GM19240 (cell line): ENCODE data around the gene PWWP2B.
A peak's percentile ranks its signal among the peaks of the same experiment; 100 is the strongest.

Experiments used
- DNase-seq: peaks from one replicate; pipeline ENCODE4 v3.0.0; 2011; ENCODE audit warnings: low spot score; ENCODE audit not compliant: insufficient read length

PWWP2B gene

GRCh38 chr10:132458071-132458585 is 61.1 kb downstream of the PWWP2B start:
- DNase-seq: no peak

DNA sequence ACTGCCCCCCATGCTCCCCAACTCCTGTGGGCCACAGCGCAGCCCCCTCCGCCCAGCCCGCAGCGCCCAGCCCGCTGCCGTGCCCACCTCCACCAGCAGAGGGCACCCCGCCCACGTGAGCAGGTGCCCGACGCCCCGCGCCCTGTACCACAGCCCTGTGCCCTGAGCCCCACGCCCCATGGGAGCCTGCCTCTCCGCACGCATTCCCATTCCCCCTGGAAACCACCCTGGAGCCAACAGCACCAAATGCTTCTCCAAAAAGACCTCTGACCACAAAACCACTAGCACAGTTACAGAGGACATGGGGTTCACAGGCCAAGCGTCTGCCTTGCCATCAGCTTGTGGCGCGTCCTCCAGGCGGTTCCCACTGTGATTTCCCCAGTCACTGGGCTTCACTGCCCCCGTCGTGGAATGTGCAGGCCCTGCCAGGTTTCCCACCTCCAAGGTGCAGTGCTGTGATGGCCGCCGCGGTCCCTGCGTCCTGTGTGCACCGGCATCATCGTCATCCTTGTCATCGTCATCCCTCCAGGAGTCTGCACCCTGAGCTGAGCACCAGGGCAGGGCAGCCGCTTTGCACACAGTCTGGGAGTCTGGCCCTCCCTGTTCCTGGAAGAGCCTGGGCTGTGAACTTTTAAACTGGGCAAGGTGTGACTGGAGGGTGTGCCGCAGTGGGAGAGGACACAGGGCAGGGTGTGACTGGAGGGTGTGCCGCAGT is 61.7 kb downstream of the PWWP2B start:
- DNase-seq: peak; percentile 62

DNA sequence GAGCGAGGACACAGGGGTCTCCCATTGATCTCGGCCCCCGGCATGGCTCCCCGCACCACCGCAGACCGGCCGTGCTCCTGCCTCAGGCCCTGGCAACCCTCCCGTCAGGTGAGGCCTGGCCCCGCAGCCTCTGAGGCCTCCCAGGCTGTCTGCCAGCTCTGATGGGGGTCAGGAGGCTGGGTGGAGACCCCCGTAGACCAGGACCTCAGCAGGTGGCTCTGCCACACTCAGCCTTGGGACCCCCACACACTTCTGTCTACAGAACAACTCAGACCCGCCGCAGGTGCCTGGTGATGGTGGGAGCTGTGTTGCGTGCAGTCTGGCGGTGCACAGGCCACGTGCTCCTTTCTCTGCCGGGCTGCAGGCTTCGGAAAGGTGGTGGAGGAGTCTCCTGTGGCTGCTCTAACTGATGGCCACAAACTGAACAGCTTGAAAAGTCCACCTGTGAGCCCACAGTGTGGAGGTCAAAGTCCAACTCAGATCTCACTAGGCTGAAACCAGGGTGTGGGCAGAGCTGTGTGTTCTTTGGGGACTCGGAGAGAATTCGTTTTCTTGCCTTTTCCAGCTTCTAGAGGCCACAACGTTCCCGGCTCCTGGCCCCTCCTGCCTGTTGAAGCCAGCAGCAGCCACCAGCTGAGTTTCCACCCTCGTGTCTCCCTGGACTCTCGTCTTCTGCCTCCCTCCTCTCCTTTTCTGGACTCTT is 62.5 kb downstream of the PWWP2B start:
- no peak for DNase-seq

- DNase-seq: no peak
Measured at GRCh38 chr10:132460071-132460470, 63.1 kb downstream of the PWWP2B start.

DNA sequence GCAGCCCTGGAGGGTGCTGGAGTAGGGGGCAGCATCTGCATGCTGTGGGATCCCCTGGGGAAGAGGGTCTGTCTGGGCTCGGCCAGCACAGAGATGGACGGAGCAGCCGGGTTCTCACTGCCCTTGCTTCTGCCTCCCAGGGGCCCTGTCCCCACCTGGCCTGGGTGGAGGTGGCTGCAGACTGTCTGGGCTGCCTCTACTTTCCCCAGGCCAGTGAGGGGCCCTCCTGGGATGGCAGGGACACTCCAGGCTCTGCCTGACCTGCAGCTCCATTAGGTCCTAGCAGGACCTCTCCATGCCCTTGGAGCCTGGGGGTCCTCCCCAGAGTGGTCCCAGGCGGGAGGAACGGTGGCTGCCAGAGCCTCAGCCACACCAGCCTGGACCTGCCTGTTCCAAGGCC is 63.7 kb downstream of the PWWP2B start:
- DNase-seq: no peak

DNA sequence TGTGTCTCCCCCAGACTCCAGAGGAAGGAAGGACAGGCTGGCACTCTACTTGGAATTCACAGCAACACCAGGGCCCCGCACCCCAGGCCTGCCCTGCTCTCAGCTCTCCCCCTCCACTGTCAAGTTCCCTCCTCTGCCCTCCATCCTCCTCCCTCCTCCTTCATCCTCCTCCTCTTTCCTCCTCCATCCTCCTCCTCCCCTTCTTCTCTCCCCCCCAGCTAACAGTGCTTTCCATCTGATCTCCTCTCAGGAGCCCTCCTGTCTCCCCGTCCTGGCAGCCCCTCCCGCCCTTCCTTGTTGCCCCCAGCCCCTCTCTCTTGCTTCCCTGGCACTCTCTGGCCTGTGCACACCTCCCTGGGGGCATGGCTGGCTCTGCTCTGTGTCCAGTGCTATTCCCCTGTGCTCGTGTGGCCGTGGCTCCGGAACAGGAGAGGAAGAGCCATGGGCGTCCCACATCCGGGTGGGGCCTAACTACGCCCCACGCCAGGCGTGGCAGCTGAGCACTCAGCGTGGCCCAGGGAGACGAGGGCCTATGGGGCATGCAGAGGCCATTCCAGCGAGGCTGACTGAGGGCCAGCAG is 64.2 kb downstream of the PWWP2B start:
- no peak for DNase-seq

GRCh38 chr10:132461683-132462231 is 64.8 kb downstream of the PWWP2B start:
- DNase-seq: no peak

DNA sequence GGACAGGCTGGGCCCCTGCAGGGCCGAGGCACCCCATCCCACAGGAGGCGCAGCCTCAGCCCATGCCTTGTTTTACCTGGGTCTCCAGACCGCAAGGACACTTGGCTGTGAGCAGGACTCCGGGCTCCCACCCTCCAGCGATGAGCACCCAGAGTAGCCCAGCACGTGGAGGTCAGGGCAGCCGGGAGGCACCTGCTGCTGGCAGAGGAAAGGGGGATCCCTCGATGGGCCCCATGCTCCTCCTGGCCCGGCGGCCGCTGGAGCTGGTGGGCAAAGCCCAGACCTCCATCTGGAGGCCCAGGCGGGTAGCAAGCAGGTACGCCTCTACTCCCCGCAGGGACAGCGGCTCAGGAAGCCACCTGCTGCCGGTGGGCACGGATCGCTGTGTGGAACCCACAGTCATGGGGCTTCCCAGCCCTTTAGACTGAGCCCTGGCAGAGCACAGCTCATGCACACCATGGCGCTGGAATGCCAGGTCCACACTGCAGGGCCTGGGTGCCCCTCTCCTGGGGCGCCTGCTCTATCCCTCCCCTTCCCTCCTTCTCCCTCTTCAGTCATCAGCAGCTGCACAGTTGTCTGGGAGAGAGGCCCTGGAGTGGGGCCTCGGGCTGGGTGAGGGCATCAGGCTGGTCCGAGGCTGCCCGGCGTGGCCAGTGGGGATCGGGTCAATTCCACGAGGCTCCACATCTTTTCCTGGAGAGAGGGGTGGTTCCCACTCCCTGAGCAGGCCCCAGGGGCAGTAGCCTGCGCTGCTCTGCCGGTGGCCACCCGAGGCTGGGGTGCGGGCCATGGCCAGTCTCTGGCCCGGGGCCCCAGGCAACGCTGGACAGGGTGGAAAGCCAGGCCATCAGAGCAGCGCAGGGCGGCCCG is 65.7 kb downstream of the PWWP2B start:
- no peak for DNase-seq

DNA sequence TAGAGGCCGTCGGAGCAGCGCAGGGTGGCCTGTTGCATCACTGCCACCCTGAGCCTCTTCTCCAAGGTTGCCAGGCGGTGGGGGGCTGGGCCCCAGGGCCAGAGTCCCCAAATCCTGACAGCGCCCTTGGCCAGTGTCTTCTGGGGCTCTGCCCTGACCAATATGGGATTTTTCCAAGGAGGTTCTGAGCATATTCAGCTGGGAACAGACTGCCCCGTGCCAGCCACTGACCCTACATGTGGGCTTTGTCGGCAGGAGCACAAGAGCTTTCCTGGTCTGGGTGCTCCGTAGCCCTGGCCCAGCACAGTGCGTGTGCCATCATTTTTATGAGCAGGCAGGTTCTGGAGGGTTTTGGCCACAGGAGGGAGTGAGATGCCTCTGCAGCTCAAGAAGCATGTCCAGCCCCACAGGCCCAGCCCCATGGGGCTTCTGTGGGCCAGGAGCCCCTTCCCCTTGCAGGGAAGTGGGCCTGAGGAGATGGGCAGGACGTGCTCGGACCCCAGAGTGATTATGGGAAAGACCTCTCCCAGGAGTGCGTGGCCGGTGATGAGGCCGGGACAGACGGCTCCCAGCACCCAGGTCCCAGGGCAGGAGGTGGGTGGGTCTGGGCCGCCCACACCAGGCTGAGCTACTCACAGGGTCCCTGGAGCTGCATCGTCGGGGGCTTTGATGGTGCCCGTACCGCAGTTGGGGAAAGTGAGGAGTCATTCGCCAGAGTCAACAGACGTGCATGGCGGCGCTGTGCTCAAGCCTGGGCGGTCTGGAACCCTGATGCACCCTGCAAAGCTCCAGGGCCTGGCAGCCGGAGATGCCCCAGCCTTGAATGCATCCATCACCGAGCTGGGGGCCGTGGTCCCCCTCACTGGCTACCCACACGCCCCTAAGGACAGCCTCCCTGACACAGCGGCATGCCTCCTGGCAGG is 66.6 kb downstream of the PWWP2B start:
- DNase-seq: no peak

DNA sequence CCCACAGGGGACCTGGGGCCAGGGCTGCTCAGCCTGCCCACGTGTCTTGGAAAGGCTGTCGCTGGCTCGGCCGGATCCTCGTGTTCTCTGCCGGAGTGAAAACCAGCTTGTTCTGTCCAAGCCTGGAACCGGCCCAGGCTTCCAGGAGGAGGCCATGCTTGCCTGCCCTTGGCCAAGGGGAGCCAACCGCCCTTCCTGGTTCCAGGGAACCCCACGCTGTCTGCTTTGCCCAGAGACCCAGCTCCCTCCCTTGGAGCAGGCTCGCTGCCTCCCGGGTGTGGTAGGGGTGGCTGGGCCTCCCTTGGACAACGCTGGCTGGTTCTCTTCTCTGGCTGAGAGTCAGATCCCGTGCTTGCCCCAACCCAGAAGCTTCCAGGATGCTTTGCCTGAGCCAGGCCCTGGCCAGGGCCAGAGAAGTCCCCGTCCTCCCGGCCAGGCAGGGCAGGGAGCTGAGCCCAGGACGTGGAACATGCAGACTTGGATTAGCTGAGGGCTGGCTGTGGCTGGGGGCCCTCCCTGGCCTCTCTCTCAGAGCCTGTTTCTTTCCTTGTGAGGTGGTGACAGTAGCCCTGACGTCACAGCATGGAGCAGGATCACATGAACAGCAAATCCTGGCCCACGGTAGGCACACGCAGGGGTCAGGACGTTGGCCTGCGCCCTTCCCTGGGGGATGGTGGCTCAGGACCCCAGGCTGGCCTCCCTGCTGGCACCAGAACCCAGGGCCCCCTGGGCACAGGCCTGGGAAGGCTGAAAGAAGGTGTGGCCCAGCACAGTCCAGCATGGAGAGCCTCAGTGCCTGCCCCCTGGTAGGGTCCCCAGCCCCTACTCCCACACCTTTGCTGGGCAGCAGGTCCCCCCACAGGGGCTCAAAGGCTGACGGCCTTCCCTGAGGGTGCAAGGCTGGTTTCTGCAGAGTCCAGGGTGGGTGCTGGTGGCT is 67.5 kb downstream of the PWWP2B start:
- no peak for DNase-seq

GRCh38 chr10:132465193-132465888 is 68.3 kb downstream of the PWWP2B start:
- no peak for DNase-seq

- no peak for DNase-seq
Measured at GRCh38 chr10:132465889-132466519, 69.0 kb downstream of the PWWP2B start.

DNA sequence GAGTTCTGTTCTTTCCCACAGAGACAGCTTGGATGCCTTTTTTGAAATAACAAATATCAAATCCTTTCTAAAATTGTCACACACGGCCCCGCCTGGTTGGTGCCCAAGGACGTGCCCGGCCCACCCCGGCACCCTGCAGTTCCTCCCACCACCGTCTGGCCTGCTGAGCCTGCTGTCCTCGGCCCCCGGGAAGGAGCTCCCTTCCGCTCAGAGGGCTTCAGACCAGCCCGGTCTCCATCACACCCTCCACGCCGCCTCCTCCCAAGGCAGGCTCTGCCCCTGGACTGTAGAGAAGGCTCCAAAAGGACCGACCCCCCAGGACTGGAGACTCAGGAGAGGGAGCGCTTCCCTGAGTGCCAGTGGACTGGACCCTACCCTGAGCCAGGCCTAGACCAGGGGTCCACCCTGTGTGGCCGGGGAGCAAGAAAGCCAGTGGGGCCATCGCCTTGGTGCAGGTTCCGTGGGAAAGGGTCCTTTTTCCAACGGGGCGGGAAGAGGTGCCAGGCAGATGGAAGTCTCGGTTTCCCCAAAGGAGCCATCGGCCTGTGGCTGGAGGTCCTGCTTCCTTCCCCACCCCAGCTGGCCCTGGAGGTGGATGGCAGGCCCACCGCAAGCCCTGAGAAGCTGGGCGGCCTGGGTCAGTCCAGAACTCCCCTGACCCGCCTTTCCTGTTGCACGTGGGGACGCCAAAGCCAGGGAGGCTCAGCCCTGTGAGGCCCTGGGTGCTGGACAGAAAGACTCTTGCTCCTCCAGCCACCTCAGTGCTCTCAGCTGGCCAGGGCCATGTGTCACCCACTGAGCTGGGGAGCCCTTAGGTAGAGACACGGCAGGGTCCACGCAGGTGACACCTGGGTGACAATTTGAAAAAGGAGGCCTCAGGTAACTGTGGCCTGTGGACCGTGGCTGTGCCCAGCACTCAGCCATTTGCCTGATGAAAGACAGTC is 69.8 kb downstream of the PWWP2B start:
- no peak for DNase-seq
